HG02610 (cell line): ENCODE results near the gene TUBA1B.
"Not testable (repeated sequence)": the region's sequence is repeated elsewhere in the genome, so short reads cannot be mapped to it uniquely, and the experiment has no call there.

Experiments used
- ATAC-seq: cut with Tn5 transposase; IDR thresholded peaks from one replicate; pipeline ENCODE4 v1.9.1; 2021; ENCODE audit warnings: mild to moderate bottlenecking, moderate library complexity; ENCODE audit not compliant: unreplicated experiment

The TUBA1B gene

GRCh38 chr12:49131051-49131893, at the start of gene TUBA1B:
TUBA1B (minus strand) TSS chr12:49131395; CDS start chr12:49131300, 95 bp downstream.
- ATAC-seq: peak; percentile 72

GRCh38 chr12:49174218-49174617, 43.0 kb upstream of the TUBA1B start:
- no peak for ATAC-seq

GRCh38 chr12:49170924-49171323, 39.7 kb upstream of the TUBA1B start:
- ATAC-seq: no peak

- ATAC-seq: no peak
Measured at GRCh38 chr12:49165114-49165513, 33.9 kb upstream of the TUBA1B start.

DNA sequence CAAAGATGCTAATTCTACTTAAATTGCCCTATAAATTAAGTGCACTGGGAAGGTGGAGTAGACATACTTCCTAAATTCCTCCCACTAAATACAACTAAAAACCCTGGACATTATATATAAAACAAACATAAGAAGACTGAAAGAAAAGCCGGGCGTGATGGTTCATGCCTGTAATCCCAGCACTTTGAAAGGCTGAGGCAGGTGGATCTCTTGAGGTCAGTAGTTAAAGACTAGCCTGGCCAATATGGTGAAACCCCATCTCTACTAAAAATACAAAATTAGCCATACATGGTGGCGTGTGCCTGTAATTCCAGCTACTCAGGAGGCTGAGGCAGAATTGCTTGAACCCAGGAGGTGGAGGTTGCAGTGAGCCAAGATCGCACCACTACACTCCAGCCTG, 30.7 kb upstream of the TUBA1B start:
- not testable (repeated sequence) for ATAC-seq

DNA sequence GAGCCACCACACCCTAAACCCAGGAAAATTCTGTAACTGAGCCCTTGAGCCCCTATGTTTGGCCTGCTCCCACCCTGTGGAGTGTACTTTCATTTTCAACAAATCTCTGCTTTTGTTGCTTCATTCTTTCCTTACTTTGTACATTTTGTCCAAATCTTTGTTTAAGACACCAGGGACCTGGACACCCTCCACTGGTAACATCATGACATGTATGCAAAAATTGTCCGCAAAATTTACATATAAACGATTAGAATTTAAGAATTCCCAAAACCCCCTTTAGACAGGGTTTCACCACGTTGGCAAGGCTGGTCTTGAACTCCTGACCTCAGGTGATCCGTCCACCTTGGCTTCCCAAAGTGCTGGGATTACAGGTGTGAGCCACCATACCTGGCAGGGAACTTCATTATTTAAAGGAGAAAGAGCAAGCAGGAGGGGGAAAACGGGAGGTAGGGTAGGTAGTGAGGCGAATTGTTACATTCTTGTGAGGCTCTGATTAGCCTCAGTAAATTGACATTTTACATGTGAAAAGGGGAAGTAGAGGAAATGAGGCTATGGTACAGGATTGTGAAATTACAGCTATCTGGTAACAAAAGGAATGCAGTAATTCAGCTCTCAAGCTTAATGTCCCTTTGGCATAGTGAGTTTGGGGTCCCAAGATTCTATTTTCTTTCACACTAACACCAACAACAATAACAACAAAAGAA, 30.0 kb upstream of the TUBA1B start:
- ATAC-seq: no peak

GRCh38 chr12:49160399-49160798, 29.2 kb upstream of the TUBA1B start:
- peak; percentile 64 for ATAC-seq

GRCh38 chr12:49154221-49154620, 23.0 kb upstream of the TUBA1B start:
- ATAC-seq: no peak

DNA sequence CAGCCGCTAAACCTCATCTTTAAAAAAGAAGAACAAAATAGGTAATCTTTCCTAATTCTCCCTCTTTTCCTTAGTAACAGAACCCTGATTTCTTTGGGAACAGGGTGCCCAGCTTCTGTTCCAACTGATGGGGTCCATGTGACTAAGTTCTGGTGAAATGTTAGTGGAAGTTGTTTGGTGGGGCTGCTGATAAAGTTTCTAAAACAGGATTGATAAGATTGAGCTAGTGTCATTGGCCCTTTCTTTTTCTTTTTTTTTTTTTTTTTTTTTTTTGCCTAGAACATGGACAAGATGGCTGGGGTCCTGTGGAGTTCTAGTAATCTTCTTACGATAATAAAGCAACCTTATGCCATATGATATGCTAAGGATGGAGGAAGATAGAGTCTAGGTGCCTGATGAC, 16.2 kb upstream of the TUBA1B start:
- no peak for ATAC-seq

DNA sequence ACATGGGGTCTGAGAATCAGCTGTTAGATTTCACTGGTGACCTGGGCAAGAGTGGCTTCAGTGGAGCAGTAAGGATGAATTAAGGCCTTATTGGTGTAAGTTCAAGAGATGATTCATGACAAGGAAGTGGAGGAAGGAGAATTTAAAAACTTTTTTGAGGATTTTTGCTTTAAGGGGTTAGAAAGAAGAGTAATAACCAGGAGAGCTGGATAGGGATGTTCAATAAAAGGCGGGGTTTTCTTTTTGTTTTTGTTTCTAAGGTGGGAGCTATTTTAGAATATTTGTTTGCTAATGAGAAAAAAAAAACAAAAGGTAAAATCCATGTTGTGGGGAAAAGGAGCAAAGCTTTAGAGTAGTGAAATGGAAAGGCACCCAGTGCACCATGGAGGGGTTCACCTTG, 15.2 kb upstream of the TUBA1B start:
- no peak for ATAC-seq

DNA sequence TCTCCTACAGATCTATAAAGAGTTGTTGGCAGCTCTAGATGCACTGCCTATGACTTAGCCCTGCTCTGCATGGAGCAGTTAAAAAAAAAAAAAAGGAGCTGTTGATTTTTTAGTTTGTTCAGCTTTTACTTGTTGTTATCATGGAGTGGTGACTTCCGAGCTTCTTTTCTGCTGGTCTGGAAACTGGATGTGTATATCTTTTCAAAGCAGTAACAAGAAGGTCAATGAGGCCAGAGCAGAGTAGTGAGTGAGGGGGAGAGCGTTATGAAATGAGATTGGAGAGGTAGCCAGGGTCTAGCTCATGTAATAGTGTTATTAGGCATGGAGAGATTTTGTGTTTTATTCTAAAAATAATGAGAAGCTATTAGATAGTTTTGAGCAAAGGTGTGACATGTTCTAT, 13.2 kb upstream of the TUBA1B start:
- ATAC-seq: no peak

DNA sequence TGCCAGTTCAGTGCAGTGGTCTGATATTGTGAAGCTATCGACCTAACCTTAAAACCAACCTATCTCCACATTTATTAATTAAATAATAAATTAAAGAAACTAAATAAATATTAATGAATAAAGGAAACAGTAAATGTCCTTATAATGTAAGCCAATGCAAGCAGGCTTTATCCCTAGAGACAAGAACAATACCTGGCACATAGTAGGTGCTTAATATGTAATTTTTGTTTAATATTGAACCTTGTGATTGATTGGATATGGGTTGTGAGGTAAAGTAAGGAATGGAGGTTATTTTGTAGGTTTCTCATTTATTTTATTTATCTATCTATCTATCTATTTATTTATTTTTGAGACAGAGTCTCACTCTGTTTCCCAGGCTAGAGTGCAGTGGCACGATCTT, 7.8 kb upstream of the TUBA1B start:
- no peak for ATAC-seq

- no peak for ATAC-seq
Measured at GRCh38 chr12:49138587-49138986, 7.4 kb upstream of the TUBA1B start.

DNA sequence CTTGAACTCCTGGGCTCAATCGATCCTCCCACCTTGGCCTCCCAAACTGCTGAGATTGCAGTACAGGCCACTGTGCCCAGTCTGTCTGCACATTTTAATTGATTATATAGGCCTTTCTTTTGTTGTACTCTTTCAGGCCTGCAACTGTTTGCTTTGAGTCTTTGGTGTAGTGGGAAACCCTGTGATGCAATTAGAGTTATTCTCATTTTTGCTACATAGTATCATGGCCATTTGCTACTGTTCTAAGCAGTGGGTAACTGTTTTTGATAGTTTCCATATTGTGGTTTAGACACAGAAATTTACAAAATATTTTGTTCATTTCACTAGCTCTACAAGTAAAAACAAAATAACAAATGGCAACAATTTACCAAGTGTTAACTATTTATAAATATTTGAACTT, 6.3 kb upstream of the TUBA1B start:
- no peak for ATAC-seq

GRCh38 chr12:49136997-49137396, 5.8 kb upstream of the TUBA1B start:
- not testable (repeated sequence) for ATAC-seq

DNA sequence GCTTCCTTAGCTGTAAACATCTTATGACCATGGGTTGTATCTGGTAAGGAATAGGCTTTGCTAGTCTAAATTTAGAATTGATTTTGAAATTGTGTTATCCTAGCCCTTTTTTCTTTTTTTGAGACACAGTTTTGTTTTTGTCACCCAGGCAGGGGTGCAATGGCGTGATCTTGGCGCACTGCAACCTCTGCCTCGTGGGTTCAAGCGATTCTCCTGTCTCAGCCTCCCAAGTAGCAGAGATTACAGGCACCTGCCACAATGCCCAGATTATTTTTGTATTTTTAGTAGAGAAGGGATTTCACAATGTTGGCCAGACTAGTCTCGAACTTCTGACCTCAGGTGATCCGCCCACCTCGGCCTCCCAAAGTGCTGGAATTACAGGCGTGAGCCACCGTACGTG, 2.4 kb upstream of the TUBA1B start:
- no peak for ATAC-seq

DNA sequence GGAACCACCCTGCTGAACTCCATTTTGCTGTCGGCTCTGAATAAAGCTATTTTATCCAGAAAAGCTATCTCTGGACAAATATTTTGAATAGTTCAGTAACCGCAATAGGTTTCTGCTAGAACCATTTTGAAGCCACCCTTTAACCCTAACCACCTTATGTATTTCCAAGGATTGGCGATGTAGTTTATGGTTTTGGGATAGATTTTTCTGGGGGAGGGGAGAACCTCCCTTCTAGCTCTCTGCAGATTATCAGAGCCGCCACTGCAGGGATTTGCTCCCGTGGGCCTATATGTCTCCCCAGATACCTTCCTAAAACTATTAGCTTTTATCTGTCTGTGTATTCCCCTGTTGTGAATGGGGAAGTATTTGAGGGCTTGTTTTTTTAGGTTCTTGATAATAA, 1.8 kb upstream of the TUBA1B start:
- ATAC-seq: no peak

DNA sequence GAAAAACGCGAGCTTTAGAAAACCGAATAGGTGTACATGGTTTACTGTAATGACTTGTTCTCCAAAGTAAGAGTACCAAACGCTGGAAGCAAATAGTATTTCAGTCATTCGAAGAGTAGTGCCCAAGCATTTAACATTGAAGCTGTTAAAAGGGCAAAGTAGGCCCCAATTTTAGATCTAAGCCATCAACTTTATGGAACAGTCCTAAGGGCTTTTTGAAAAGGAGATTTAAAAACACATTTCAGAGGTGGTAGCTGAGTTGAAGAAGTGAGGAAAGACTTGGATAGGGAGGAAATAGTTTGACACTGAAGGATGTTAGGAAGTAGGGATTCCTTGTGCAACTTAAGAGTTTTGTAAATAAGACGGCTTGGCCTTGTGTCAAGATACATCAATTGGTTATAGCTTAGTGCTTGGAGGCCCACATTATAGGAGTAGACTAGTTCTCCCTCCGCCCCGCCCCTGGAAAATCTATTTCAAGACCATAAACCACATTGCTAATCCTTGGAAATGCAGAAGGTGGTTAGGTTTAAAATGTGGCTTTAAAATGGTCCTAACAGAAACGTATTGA, 783 bp upstream of the TUBA1B start:
- no peak for ATAC-seq

- peak; percentile 52 for ATAC-seq
Measured at GRCh38 chr12:49130151-49131050, 794 bp downstream of the TUBA1B start.

GRCh38 chr12:49129332-49130150, 1.7 kb downstream of the TUBA1B start:
- ATAC-seq: no peak
